HG03378 (cell line): ENCODE measurements around the gene PLK5.

Experiments used
- ATAC-seq: cut with Tn5 transposase; IDR thresholded peaks from one replicate; pipeline ENCODE4 v1.9.1; 2021; ENCODE audit warnings: mild to moderate bottlenecking, moderate library complexity; ENCODE audit not compliant: unreplicated experiment

The PLK5 gene

GRCh38 chr19:1554968-1555367 lies 31.1 kb downstream of the PLK5 start:
- no peak for ATAC-seq

DNA sequence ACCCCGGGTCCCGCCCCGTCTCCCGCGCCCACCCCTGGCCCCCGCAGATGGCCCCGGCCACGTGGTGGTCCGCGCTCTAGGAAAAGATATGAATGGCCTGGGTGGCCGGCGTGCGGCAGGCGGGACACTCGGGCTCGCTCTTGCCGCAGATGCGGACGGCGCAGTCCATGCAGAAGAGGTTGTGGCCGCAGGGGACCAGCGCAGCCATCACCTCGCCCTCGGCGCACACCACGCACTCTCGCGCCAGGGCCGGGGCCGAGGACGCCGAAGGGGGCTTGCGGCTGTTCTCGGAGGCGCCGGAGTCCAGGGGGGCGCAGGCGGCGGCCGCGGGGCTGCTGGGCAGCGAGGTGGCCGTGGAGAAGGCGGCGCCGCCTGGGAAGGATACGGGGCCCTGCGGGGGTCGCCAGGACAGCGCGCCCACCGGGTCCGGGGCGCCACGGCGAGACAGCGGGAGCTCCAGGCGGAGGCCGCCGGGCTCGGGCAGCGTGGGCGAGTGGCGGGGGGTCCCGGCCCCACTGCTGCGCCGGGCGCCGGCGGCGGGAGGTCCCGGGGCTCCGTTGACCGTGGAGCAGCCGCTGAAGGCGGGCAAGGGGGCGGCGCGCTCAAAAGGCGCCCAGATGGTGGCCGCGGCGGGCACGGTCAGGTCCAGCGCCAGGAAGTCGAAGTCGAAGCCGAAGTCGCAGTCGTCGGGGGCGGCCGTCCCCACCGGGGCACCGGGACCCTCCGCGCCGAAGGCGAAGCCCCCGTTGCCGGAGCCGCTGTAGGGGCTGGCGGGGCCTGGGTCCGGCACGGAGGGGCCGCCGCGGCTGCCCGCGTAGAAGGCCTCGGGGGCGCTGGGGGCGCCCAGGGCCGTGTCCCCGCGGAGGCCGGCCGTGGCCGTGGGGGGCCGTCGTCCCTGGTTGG lies 31.9 kb downstream of the PLK5 start:
- ATAC-seq, result no peak

DNA sequence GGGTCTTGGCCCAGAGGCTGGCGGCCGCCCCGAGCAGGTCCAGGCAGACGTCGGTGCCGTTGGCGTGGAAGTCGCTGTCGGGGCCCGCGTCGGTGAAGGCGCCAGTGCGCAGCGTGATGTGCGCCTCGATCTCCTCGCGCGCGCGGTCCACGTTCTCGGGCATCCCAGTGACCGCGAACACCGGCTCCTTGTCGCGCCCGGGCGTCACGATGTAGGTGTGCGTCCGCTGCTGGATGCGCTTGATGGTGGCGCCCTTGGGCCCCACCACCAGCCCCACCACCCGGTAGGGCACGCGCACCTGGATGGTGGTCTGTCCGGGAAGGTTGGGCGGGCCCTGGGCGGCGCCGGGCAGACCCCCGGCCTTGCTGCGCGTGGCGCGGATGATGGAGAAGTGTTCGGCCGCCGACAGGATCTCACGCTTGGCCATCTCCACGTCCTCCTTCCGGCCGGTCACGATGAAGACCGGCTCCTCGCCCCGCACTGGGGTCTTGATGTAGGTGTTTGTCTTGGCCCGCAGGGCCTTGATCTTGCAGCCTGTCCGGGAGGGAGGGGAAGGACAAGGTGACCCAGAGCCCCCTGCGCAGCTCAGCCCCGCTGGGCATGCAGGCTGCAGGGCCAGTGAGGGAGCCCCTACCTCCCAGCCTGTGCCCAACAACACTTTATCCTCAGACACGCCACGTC lies 32.7 kb downstream of the PLK5 start:
- no peak for ATAC-seq

GRCh38 chr19:1558552-1558951 lies 34.7 kb downstream of the PLK5 start:
- ATAC-seq, result no peak

- ATAC-seq, result no peak
Observed at GRCh38 chr19:1560286-1560882, 36.5 kb downstream of the PLK5 start.

GRCh38 chr19:1561236-1561842 lies 37.5 kb downstream of the PLK5 start:
- ATAC-seq, result no peak

DNA sequence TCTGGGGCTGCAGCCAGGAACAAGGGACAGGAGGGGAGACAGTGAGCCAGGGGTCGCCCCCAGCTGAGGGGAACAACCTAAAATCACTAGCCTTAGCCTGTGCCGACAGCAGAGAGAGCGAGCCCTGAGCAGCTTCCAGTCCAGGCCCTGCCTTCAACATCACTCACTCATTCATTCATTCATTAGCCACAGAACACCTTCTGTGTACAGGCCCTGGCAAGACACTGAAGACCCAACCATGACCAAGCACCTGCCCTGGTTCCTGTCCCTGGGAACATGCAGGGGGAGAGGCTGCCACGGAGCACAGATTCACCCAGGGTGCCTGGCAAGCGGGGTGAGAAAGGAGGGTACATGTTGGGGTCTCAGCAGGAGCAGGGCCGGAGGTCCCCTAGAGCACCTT lies 39.4 kb downstream of the PLK5 start:
- ATAC-seq, result no peak

DNA sequence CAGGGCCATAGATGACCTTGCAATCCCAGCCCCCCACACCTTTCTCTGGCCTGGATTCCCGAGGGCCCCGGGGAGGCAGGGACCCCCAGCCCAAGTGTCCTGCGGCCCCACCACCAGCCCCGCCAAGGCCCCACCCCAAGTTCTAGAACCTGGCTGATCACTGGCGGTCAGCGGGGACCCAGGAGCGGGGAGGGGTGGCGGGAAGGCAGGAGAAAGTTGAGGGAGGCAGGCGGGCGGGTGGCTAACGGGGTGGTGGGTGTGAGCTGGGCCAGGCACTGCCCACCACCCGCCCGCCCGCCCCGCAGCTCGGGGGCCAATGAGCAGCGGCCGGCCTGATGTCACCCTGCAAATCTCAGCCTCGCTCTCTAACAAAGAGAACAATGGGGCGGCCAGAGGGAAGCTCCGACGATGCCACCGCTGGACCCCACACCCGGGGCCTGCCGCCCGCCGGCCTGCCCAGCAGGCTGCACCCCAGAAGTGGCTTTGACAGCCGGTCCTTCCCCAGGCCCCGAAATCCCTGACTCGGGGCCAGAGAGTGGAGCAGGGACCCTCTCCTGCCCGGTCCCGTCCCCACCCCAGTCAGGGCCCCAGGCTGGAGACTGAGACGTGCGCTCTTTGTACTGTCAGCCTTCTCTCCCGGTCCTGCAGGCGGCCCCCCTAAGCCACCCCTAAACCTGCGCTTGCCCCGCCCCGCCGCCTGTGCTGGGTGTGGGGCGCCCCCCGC lies 42.7 kb downstream of the PLK5 start:
- ATAC-seq, result no peak

- ATAC-seq, result no peak
Observed at GRCh38 chr19:1567116-1567847, 43.4 kb downstream of the PLK5 start.

DNA sequence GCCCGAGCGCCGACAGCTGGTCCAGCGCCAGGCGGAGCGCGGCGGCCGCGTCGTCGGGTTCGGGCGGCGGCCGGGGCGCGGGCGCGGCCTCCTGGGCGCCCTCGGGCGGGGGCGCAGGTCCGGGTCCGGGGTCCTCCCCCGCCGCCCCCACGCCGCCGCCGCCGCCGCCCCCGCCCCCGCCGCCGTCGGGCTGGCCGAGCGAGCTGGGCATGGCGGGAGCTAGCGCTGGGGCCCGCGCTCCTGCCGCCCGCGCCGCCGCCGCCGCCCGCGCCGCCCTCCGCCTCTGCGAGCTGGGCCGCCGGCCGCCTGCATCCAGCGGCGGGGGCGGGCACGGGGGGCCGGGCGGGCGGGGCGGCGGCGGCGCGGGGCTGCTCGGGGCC lies 44.0 kb downstream of the PLK5 start:
- ATAC-seq, result no peak

DNA sequence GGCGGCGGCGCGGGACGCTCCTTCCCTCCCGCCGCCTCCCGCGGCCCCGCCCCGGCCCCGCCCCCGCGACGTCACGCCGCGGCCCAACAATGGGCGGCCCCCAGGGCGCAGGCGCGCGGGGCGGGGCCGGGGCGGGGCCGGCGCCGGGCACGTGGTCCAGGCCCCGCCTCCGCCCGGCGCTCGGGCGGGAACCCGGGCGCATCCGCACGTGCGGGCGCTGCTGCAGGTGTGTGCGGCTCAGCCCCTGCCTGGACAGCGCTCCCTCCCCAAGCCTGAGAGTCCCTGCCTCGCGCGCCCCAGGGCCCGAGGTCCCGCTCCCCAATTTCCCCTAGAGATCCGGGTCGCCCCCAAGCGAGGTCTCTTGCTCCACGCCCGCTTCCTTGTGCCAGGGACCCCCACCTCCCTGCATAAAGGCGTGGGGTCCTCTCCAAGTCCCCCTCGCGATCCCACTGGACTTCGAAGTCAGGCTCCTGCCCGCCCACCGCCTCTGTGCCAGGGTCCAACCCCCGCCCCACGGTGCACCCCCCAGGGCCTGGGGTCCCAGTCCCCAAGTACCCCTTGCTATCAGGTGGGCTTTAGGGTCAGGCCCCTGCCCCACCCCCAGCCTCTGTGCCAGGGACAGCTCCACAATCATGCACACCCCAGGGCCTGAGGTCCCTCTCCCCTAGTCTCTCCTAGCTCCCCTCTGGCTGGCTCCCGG lies 44.6 kb downstream of the PLK5 start, which contains the start of gene MEX3D:
Gene MEX3D (minus strand): TSS at position 6 of the 700 bp plus-strand sequence. CDS start 267 bp downstream, outside the sequence.
- ATAC-seq, result no peak

DNA sequence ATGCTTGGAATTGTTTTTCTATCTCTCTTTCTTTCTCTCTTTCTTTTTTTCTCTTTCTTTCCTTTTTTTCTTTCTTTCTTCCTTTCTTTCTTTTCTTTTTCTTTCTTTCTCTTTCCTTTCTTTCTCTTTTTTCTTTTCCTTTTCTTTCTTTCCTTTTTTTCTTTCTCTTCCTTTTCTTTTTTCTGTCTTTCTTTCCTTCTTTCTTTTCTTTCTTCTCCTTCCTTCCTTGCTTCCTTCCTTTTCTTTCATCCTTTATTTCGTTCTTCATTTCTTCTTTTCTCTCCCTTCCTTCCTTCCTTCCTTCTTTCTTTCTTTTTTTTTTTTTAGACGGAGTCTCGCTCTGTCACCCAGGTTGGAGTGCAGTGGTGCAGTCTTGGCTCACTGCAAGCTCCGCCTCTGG lies 46.1 kb downstream of the PLK5 start:
- no peak for ATAC-seq

- ATAC-seq, result no peak
Observed at GRCh38 chr19:1570836-1571235, 47.0 kb downstream of the PLK5 start.

GRCh38 chr19:1571358-1571757 lies 47.5 kb downstream of the PLK5 start:
- ATAC-seq, result no peak

GRCh38 chr19:1572795-1573194 lies 48.9 kb downstream of the PLK5 start:
- no peak for ATAC-seq

DNA sequence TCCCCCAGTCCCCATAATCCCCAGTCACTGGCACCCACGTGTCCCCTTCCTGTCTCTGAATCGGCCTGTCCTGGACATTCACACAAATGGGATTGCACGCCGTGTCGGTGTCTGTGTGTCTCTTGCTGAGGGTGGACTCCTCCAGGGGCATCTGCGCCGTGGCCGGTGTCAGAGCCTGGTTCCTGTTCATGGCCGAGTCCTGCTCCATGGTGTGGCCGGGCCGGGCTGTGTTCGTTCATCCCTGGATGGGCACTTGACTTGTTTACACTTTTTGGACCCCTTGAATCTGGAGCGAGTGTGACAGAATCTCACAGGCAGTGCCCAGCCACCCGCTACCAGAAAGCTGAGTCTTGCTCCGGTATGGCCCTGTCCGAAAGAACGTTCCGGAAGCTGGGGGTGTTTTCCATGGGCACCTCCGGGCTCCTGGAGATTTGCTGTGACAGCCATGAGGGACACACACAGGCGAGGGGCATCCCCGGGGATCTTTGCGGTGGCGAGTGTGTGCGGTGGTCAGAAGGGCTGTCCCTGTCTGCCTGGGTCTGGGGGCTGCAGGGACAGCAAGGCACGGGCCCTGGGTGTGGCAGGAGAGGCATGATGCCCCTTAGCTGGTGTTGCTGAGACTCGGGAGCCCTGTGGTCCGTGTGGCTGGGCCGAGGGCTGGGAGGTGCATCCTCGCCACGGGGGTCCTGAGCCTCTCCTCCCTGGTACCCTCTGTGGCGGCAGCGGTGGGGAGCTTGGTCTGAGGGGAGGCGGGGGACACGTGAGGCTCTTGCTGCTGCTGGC lies 50.7 kb downstream of the PLK5 start:
- no peak for ATAC-seq

DNA sequence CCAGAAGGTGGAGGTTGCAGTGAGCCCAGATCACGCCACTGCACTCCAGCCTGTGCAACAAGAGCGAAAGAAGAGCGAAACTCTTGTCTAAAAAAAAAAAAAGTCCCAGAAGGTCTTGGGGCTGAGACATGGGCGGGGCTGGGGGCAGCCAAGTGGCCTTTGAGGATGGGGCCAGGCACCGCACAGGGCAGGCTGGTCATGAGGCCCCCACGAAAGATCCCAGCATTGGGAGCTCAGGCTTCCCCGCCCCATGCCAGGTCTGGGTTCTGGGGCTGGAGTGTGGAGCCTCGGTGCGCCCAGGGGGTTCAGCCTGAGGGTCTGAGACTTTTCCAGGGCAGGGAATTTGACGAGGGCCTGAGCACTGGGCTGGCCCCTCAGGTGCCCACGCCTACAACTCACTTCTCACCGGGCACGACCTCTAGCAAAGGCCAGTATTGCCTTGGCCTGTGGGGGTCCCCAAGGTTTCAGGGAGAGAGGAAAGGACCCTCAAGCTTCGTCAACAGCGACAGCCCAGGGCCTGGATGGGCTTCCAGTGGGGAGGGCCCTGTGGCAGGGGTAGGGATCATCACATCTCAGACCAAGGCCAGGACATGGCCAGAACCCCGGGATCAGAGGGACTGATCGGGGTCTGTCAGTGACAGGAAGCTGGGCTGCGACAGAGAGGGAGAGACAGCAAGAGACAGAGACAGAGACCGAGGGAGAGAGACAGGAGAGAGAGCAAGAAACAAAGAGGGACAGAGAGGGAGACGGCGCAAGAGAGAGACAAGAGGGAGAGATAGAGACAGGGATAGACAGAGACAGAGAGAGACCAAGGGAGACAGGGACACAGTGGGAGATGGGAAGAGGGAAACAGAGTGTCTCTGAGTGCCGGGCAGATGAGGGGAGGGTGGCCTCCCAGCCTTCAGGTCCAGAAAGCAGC lies 51.7 kb downstream of the PLK5 start:
- ATAC-seq, result no peak
